Suprapubic skin (tissue), 4 donors: Measurements from ENCODE around the gene NMS.

Experiments
- CTCF ChIP-seq, 2 donors: fragments of 200-600 bp in 1 of 2; fragments of 450-650 bp in 1 of 2; sonication (generic) in 1 of 2; IDR thresholded peaks; one replicate each; pipeline ENCODE4 v1.5.1; 2016 to 2019; ENCODE audit warnings: antibody characterized with exemption in 2 of 2, mild to moderate bottlenecking in 1 of 2, moderate library complexity in 1 of 2
- EP300 ChIP-seq: sonication (generic); formaldehyde crosslinking; IDR thresholded peaks from one replicate; pipeline ENCODE4 v1.6.1; 2017; ENCODE audit warnings: antibody characterized with exemption
- POLR2A ChIP-seq, 2 donors: fragments of 450-650 bp; IDR thresholded peaks; one replicate each; pipeline ENCODE4 v1.6.1; 2017; ENCODE audit warnings: antibody characterized with exemption in 2 of 2, mild to moderate bottlenecking in 2 of 2, moderate library complexity in 2 of 2
- POLR2AphosphoS5 ChIP-seq, 3 donors: sonication (generic); formaldehyde crosslinking; IDR thresholded peaks; one replicate each; pipeline ENCODE4 v1.6.1; 2017; ENCODE audit warnings: antibody characterized with exemption in 3 of 3

GRCh38 chr2:100494712-100495111 is 24.4 kb downstream of the NMS start:
- TF ChIP-seq POLR2A (IDR thresholded peaks at IDR 0.05) (no peak), CTCF (IDR thresholded peaks at IDR 0.05) (no peak), EP300 (no peak), POLR2AphosphoS5 (IDR thresholded peaks at IDR 0.05) (no peak)
